BJ (cell line): ENCODE measurements around the gene SDF4. TPM values are rescaled to one million over a fixed set of nuclear protein-coding genes. Genes with fewer than 3 reads are reported as not detected.

Experiments used
- CTCF ChIA-PET: fragments of 350-600 bp; formaldehyde crosslinking; extraction: SDS; loops from one replicate; lab custom pipeline; 2021; ENCODE audit warnings: antibody characterized with exemption, inconsistent platforms; lab: Yijun Ruan, JAX
- POLR2A ChIA-PET: fragments of 300-600 bp; sonication (Branson Sonifier 250); formaldehyde crosslinking; extraction: SDS; loops from one replicate; lab custom pipeline; 2021; ENCODE audit warnings: antibody characterized with exemption; lab: Charles Lee
- DNase-seq: peaks from one replicate; pipeline ENCODE4 v3.0.0-alpha.2; 2011; ENCODE audit warnings: low read depth
- H3K27me3 ChIP-seq: 2 replicates; pipeline ENCODE4 v1.6.0; 2011; ENCODE audit warnings: low read length; ENCODE audit not compliant: control insufficient read depth, insufficient read depth
- H3K36me3 ChIP-seq: 2 replicates; pipeline ENCODE4 v1.5.1; 2011; ENCODE audit warnings: low read length; ENCODE audit not compliant: control insufficient read depth, insufficient read depth
- H3K4me3 ChIP-seq: 2 replicates; pipeline ENCODE4 v1.5.1; 2011; ENCODE audit warnings: low read depth, mild to moderate bottlenecking, control low read depth, low read length
- CTCF ChIP-seq: IDR thresholded peaks from 2 replicates; pipeline ENCODE4 v1.5.1; 2011; ENCODE audit warnings: low read depth, mild to moderate bottlenecking, control low read depth, inconsistent platforms, low read length, moderate library complexity; ENCODE audit not compliant: insufficient read depth
- polyA plus RNA-seq: library from polyadenylated mRNA; depleted of rRNA; stranded (reverse); fragments of >200 nt; gene quantifications from 2 replicates; pipeline ENCODE4 v1.2.3, GENCODE V29; 2011

SDF4 gene
- polyA plus RNA-seq, 1 experiment = 188 TPM

- Histone ChIP-seq H3K27me3 (no peaks in the 10 kb centered on the region), H3K4me3 (no peak overlapping the region), H3K36me3 (no peaks in the 10 kb centered on the region)
- ChIA-PET CTCF (interaction anchor here (1.5 kb wide), 1 partner anchor 22 kb away, joined by 3 read pairs; no protein-coding TSS in a partner anchor), POLR2A (no interaction called here)
- no peak for TF ChIP-seq CTCF
- DNase-seq = no peak
These were observed 47.7 kb downstream of the SDF4 start for GRCh38 chr1:1183833-1184775.

- no peaks in the 10 kb centered on the region for H3K36me3 ChIP-seq
These were observed 48.5 kb downstream of the SDF4 start for GRCh38 chr1:1183221-1183747.

GRCh38 chr1:1182491-1183220 lies 49.1 kb downstream of the SDF4 start:
- no peak for TF ChIP-seq CTCF
- Histone ChIP-seq H3K36me3 (no peaks in the 10 kb centered on the region), H3K4me3 (no peak overlapping the region), H3K27me3 (no peaks in the 10 kb centered on the region; the same call in 1 of the 2 replicates)
- POLR2A ChIA-PET = no interaction called here
- CTCF ChIA-PET = interaction anchor here (1.2 to 1.5 kb wide), 2 partner anchors 8 to 21 kb away, joined by 3 read pairs; no protein-coding TSS in a partner anchor
- no peak for DNase-seq

More at GRCh38 chr1:1183221-1183747, 48.5 kb downstream of the SDF4 start:
- no peak for TF ChIP-seq CTCF
- H3K27me3 ChIP-seq = no peaks in the 10 kb centered on the region
- ChIA-PET POLR2A (no interaction called here), CTCF (interaction anchor here (1.5 kb wide), 1 partner anchor 21 kb away, joined by 3 read pairs; no protein-coding TSS in a partner anchor)
- DNase-seq = no peak
- no peak overlapping the region for H3K4me3 ChIP-seq

- no peaks in the 10 kb centered on the region; the same call in 1 of the 2 replicates for H3K27me3 ChIP-seq
- no peak for TF ChIP-seq CTCF
- no peak for DNase-seq
- H3K4me3 ChIP-seq = no peak overlapping the region
- ChIA-PET POLR2A (no interaction called here), CTCF (interaction anchor here (1.2 kb wide), 1 partner anchor 8 kb away, joined by 3 read pairs; no protein-coding TSS in a partner anchor)
- no peaks in the 10 kb centered on the region for H3K36me3 ChIP-seq
These were observed 49.8 kb downstream of the SDF4 start for GRCh38 chr1:1181938-1182410.
